Measurements from ENCODE around the gene PARD6G.
"Not testable (repeated sequence)": the region's sequence is repeated elsewhere in the genome, so short reads cannot be mapped to it uniquely, and the experiment has no call there.

Gene PARD6G

GRCh38 chr18:80169607-80170006 lies 77.7 kb downstream of the PARD6G start:
- DNase-seq, result no peak

GRCh38 chr18:80168982-80169381 lies 78.3 kb downstream of the PARD6G start:
- no peak for DNase-seq

GRCh38 chr18:80168346-80168745 lies 79.0 kb downstream of the PARD6G start:
- no peak for DNase-seq

GRCh38 chr18:80167931-80168330 lies 79.4 kb downstream of the PARD6G start:
- no peak for DNase-seq

GRCh38 chr18:80167331-80167730 lies 80.0 kb downstream of the PARD6G start:
- DNase-seq, result no peak

- DNase-seq, result no peak
These were observed 80.6 kb downstream of the PARD6G start for GRCh38 chr18:80166725-80167124.

GRCh38 chr18:80166240-80166639 lies 81.1 kb downstream of the PARD6G start:
- DNase-seq, result no peak

GRCh38 chr18:80164727-80165355 lies 82.5 kb downstream of the PARD6G start:
- DNase-seq, result not testable (repeated sequence)

GRCh38 chr18:80163183-80163582 lies 84.1 kb downstream of the PARD6G start:
- DNase-seq, result no peak

GRCh38 chr18:80161781-80162417 lies 85.4 kb downstream of the PARD6G start:
- no peak for DNase-seq

GRCh38 chr18:80159713-80160636 lies 87.3 kb downstream of the PARD6G start:
- DNase-seq, result no peak

- DNase-seq, result no peak
These were observed 88.9 kb downstream of the PARD6G start for GRCh38 chr18:80158365-80158764.

GRCh38 chr18:80157708-80158343 lies 89.5 kb downstream of the PARD6G start:
- DNase-seq, result peak; percentile 81

GRCh38 chr18:80154293-80154692 lies 93.0 kb downstream of the PARD6G start:
- peak; percentile 17 for DNase-seq

- DNase-seq, result no peak
These were observed 97.6 kb downstream of the PARD6G start for GRCh38 chr18:80149667-80150066.

GRCh38 chr18:80148326-80149199 lies 98.8 kb downstream of the PARD6G start:
- no peak for DNase-seq

- peak; percentile 86 for DNase-seq
These were observed 99.6 kb downstream of the PARD6G start for GRCh38 chr18:80147418-80148325.

- peak; percentile 43 for DNase-seq
These were observed 100.3 kb downstream of the PARD6G start for GRCh38 chr18:80147037-80147417.

- peak; percentile 19 for DNase-seq
These were observed 102.0 kb downstream of the PARD6G start for GRCh38 chr18:80145196-80145804.

GRCh38 chr18:80143881-80144280 lies 103.4 kb downstream of the PARD6G start:
- DNase-seq, result no peak

Data from NCI-H146 (cell line).